K562 (cell line): ENCODE results near the gene PSMA6. TPM values are rescaled to one million over a fixed set of nuclear protein-coding genes. Genes with fewer than 3 reads are reported as not detected.

Experiments
- ARID3A ChIP-seq: IDR thresholded peaks from 2 replicates; pipeline ENCODE4 v1.6.1; 2012; ENCODE audit warnings: low read depth, low read length, improper control_type of control experiment, borderline replicate concordance
- BRD9 ChIP-seq: fragments of 450-650 bp; IDR thresholded peaks from 2 replicates; pipeline ENCODE4 v1.6.1; 2018; ENCODE audit warnings: low read depth; ENCODE audit not compliant: partially characterized antibody
- CC2D1A ChIP-seq: fragments of 450-650 bp; IDR thresholded peaks from 2 replicates; pipeline ENCODE4 v1.6.1; 2017; ENCODE audit warnings: mild to moderate bottlenecking
- CREB1 ChIP-seq, 2 experiments: sonication (generic) in 1 of 2; formaldehyde crosslinking in 1 of 2; IDR thresholded peaks; 2 replicates each; pipeline versions ENCODE4 v1.6.1 to v1.8.0; 2012 to 2022; ENCODE audit warnings: inconsistent platforms in 1 of 2, mild to moderate bottlenecking in 1 of 2, missing genetic modification reagents in 1 of 2, moderate library complexity in 1 of 2
- CTBP1 ChIP-seq: fragments of 450-650 bp; IDR thresholded peaks from 2 replicates; pipeline ENCODE4 v1.6.1; 2016; ENCODE audit warnings: borderline replicate concordance
- ETV1 ChIP-seq: fragments of 450-650 bp; conservative IDR thresholded peaks from 2 replicates; pipeline ENCODE4 v1.6.1; 2016; ENCODE audit warnings: missing genetic modification characterization, control low read depth, low read depth, missing compliant biosample characterization
- FOXA3 ChIP-seq, 2 experiments: fragments of 450-650 bp in 1 of 2; sonication (generic) in 1 of 2; formaldehyde crosslinking; IDR thresholded peaks in 1 of 2; conservative IDR thresholded peaks in 1 of 2; 2 replicates each; pipeline versions ENCODE4 v1.4.0 to v1.8.0; 2020 to 2022; ENCODE audit warnings: mild to moderate bottlenecking in 2 of 2, missing genetic modification reagents in 1 of 2
- FOXJ3 ChIP-seq: sonication (generic); formaldehyde crosslinking; IDR thresholded peaks from 2 replicates; pipeline ENCODE4 v1.4.0; 2020; ENCODE audit warnings: mild to moderate bottlenecking, missing genetic modification reagents
- MCM3 ChIP-seq: fragments of 450-650 bp; IDR thresholded peaks from 2 replicates; pipeline ENCODE4 v1.6.1; 2016
- MCM5 ChIP-seq: fragments of 450-650 bp; IDR thresholded peaks from 2 replicates; pipeline ENCODE4 v1.6.1; 2016; ENCODE audit warnings: low read depth
- MTA3 ChIP-seq: fragments of 450-650 bp; formaldehyde crosslinking; IDR thresholded peaks from 2 replicates; pipeline ENCODE4 v1.6.1; 2017; ENCODE audit warnings: mild to moderate bottlenecking, borderline replicate concordance
- MYC ChIP-seq, 2 experiments: fragments of 250-450 bp in 1 of 2; sonication (Bioruptor Pico) in 1 of 2; IDR thresholded peaks; 2 replicates each; pipeline versions ENCODE4 v1.5.1 to v1.6.1; 2012 to 2021; ENCODE audit warnings: low read depth in 2 of 2, borderline replicate concordance in 1 of 2, improper control_type of control experiment in 1 of 2, low read length in 1 of 2, mild to moderate bottlenecking in 1 of 2, moderate library complexity in 1 of 2
- NUFIP1 ChIP-seq: fragments of 450-650 bp; IDR thresholded peaks from 2 replicates; pipeline ENCODE4 v1.6.1; 2018; ENCODE audit not compliant: partially characterized antibody
- PHF8 ChIP-seq: fragments of 200-600 bp; sonication (generic); IDR thresholded peaks from 2 replicates; pipeline ENCODE4 v1.6.1; 2012; ENCODE audit warnings: mixed run types, mild to moderate bottlenecking, inconsistent platforms, low read length, moderate library complexity, borderline replicate concordance
- POLR2AphosphoS2 ChIP-seq: IDR thresholded peaks from 2 replicates; pipeline ENCODE4 v1.6.1; 2012; ENCODE audit warnings: low read length, improper control_type of control experiment
- SIN3B ChIP-seq: fragments of 450-650 bp; IDR thresholded peaks from 2 replicates; pipeline ENCODE4 v1.6.1; 2017; ENCODE audit warnings: low read depth, mild to moderate bottlenecking, moderate library complexity
- SIX5 ChIP-seq, 2 experiments: IDR thresholded peaks; 2 replicates each; pipeline ENCODE4 v1.6.1; 2011; ENCODE audit warnings: low read length in 2 of 2, borderline replicate concordance in 1 of 2, low read depth in 1 of 2, mild to moderate bottlenecking in 1 of 2, moderate library complexity in 1 of 2; ENCODE audit not compliant: insufficient read depth in 1 of 2
- SMARCA4 ChIP-seq: fragments of 450-650 bp; IDR thresholded peaks from 2 replicates; pipeline ENCODE4 v1.6.1; 2016
- STAT6 ChIP-seq: sonication (generic); formaldehyde crosslinking; IDR thresholded peaks from 2 replicates; pipeline ENCODE4 v1.8.1; 2023; ENCODE audit warnings: mild to moderate bottlenecking, missing genetic modification reagents
- ZC3H8 ChIP-seq: fragments of 450-650 bp; IDR thresholded peaks from 2 replicates; pipeline ENCODE4 v1.6.1; 2017
- ZNF174 ChIP-seq: fragments of 250-450 bp; sonication (Bioruptor Pico); IDR thresholded peaks from 2 replicates; pipeline ENCODE4 v1.4.0; 2020; ENCODE audit warnings: mild to moderate bottlenecking
- ZNF449 ChIP-seq: fragments of 250-450 bp; sonication (Bioruptor Pico); IDR thresholded peaks from 2 replicates; pipeline ENCODE4 v1.8.0; 2022; ENCODE audit warnings: moderate library complexity, mild to moderate bottlenecking, inconsistent platforms
- ZNF785 ChIP-seq: fragments of 250-450 bp; sonication (Bioruptor Pico); IDR thresholded peaks from 2 replicates; pipeline ENCODE4 v1.4.0; 2020; ENCODE audit warnings: mild to moderate bottlenecking
- polyA plus RNA-seq, 8 experiments: library from polyadenylated mRNA; depleted of rRNA in 4 of 8; stranded (reverse) in 5 of 8; unstranded in 3 of 8; fragments of >200 nt; fragmentation: Nextera tagmentation in 2 of 8; fragmentation: Illumina TruSeq in 1 of 8; extraction: Ambion mirVana in 2 of 8; extraction: Trizol in 1 of 8; gene quantifications; 2 replicates each; pipeline versions ENCODE4 v1.2.1 to v1.2.3, GENCODE V29; 2011 to 2014; ENCODE audit warnings: inconsistent platforms in 1 of 8, missing spikeins in 1 of 8
- total RNA-seq, 7 experiments: library from RNA; depleted of rRNA in 6 of 7; stranded (reverse); fragments of >200 nt in 6 of 7; fragmentation: Illumina TruSeq in 2 of 7; extraction: Trizol in 2 of 7; gene quantifications; 2 replicates each; pipeline versions ENCODE4 v1.2.1 to v1.2.3, GENCODE V29; 2011 to 2021; ENCODE audit warnings: low replicate concordance in 1 of 7

The PSMA6 gene
- total and polyA plus RNA-seq, 9 of the 15 experiments (the other 6 are each of a cell fraction or from before 2014, with no cell fraction given) = 210 to 952 (median 288) TPM

GRCh38 chr14:35336494-35337268, 44.5 kb downstream of the PSMA6 start (continued):
- TF ChIP-seq CREB1 (IDR thresholded peaks at IDR 0.05) (peak; percentile 59), CREB1 (CRISPR knock-in tag; IDR thresholded peaks at IDR 0.05) (no peak), ZC3H8 (no peak), ARID3A (no peak), BRD9 (peak; percentile 31), STAT6 (no peak), CC2D1A (no peak), ZNF174 (CRISPR knock-in tag) (no peak), FOXJ3 (CRISPR knock-in tag) (no peak), MYC (IDR thresholded peaks at IDR 0.05; ENCODE audit: low read depth, low read length) (0 out of 2 replicates have a peak, but pooled peaks have one; percentile 20), MYC (CRISPR knock-in tag; IDR thresholded peaks at IDR 0.05; ENCODE audit: borderline replicate concordance, low read depth) (no peak), ZNF449 (CRISPR knock-in tag) (no peak), ETV1 (peak; percentile 76), MTA3 (peak; percentile 64; the same call in 1 of the 2 replicates), MCM5 (no peak), FOXA3 (CRISPR knock-in tag; conservative IDR thresholded peaks at IDR 0.05 in 1 of 2, IDR thresholded peaks at IDR 0.05 in 1 of 2) (no peak), PHF8 (peak; percentile 28; the same call in 1 of the 2 replicates), SIN3B (no peak), POLR2AphosphoS2 (no peak), NUFIP1 (no peak), CTBP1 (peak; percentile 51; the same call in 1 of the 2 replicates), SIX5 (IDR thresholded peaks at IDR 0.05; ENCODE audit: borderline replicate concordance in 1 of 2, insufficient read depth in 1 of 2, low read depth in 1 of 2, low read length in 2 of 2) (no peak), ZNF785 (CRISPR knock-in tag) (no peak), MCM3 (no peak), SMARCA4 (no peak)
